Non-pigmented ciliary epithelial cell (primary cell): ENCODE data around the gene PABPC1L2A.
"Not testable (repeated sequence)": the region's sequence is repeated elsewhere in the genome, so short reads cannot be mapped to it uniquely, and the experiment has no call there.

Source experiments
- DNase-seq: peaks from one replicate; pipeline ENCODE4 v3.0.0-alpha.2; 2010; ENCODE audit warnings: low read depth

PABPC1L2A gene

DNA sequence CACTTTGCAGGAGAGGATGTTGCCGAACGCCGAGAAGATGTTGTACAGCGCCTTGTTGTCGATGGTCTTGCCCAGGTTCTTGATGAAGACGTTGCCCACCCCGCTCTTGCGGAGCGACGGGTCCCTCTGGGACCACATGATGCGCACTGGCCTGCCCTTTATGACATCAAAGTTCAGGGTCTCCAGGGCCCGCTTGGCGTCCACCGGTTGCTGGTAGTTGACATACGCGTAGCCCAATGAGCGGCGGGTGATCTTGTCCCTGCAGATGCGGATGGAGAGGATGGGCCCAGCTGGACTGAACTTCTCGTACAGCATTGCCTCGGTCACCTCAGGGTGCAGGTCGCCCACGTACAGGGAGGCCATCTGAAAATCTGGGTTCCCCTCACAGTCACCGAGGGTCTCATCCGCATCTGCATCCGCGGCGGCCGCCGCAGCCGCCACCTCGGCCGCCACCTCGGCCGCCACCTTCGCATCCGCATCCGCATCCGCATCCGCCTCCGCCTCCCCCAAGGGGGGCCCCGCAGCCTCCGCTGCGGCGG is at the start of gene PABPC1L2A:
Gene PABPC1L2A (minus strand): TSS at position 489 of the 539 bp plus-strand sequence. CDS start 126 bp downstream, at position 363.
- not testable (repeated sequence) for DNase-seq

DNA sequence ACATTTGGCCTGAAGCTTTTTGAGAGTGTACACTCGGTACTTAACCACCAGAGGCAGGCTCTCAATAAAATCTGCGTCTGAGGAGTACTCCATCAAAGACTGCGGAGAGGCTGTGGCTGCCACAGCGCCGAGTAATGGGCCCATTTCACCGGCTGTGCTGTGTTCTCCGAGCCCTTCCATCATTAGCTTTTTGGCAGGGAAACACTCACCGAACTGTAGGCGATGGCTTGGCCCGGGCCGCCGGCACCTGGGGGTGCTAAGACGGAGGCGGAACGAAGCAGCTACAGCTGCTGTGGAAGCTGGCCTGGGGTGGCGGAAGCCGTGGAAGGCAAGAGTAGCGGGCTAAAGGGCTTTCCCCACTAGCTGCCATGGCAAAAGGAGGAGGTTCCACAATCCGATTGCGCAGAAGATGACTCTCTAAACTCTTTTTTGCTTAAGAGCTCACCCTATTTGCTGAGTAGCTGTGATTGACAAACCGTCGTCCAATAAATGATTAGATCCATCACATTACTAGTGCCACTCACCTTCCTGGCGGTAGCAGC is 48.5 kb upstream of the PABPC1L2A start:
- no peak for DNase-seq

DNA sequence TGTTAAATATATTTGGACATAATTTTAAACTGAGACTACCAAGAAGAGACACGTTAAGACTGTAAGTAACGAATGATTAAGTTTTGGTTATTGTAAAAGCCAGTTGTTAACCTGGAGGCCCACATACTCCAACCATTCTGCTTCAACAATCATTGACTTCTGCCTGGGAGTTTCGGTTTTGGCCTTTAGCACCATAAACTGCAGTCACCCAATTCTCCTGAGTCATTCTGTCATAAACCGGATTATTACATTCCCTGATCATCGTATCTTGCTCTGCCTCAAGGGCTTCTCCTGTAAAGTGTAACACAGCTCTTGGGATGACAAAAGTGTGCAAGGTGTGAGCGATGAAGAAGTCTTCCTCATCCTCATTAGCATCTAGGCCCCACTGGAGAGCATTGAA is 46.9 kb upstream of the PABPC1L2A start:
- DNase-seq, result no peak

DNA sequence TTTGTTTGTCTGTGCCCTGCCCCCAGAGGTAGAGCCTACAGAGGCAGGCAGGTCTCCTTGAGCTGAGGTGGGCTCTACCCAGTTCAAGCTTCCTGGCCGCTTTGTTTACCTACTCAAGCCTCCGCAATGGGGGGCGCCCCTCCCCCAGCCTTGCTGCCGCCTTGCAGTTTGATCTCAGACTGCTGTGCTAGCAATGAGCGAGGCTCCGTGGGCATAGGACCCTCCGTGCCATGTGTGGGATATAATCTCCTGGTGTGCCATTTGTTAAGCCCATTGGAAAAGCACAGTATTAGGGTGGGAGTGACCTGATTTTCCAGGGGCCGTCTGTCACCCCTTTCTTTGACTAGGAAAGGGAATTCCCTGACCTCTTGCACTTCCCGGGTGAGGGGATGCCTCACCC is 20.2 kb upstream of the PABPC1L2A start:
- not testable (repeated sequence) for DNase-seq

DNA sequence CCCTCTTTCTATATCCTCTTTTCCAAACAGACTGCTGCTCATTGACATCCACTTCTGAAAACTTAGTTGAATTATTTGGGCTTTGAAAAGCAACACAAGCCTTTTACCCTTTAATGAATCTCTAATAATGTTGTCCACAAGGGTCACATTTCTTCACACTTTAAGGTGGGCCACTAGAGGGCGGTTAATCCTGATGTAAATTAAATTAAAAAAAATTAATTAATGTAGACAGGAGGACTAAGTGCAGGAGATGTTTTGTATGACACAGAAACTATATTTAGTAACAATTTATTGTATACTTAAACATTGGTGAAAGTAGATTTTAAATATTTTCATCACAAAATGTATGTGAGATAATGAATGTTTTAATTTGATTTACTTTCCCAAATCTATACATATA is 7.5 kb upstream of the PABPC1L2A start:
- not testable (repeated sequence) for DNase-seq

DNA sequence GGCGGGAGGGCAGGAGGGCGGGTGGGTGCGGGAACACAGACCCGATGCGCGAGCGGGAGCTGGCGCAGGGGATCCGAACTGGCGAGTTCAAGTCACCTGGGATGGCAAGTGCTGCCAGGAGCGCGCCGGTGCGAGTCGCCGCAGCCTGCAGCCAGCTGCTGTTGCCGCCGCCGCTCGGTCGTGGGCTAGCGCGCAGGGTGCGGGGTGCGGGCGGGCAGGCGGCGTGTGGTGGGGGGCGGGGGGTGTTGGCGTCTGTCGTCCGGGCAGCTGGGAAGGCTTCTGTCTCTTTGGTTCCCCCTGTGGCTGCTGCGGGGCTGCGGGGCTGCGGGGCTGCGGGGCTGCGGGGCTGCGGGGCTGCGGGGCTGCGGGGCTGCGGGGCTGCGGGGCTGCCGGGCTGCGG is 572 bp upstream of the PABPC1L2A start:
- DNase-seq, result not testable (repeated sequence)

DNA sequence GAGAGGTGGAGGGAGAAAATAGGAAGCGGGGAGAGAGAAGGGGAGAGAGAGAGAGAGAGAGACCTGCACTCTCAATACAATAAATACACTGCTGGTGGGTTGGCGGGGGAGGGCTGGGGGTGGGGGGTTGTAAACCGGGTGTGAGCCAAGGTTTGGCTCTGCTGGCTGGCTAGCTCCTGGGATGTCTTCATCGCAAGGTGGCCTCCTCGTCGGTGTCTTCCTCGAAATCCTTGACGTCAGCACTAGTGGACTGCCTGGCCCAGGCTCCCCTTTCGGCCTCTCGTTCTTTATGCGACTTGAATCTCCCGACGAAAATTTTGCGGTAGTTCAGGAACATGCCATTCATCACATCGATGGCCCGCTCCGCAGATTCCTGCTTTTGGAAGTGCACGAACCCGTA is 715 bp downstream of the PABPC1L2A start:
- DNase-seq, result not testable (repeated sequence)

DNA sequence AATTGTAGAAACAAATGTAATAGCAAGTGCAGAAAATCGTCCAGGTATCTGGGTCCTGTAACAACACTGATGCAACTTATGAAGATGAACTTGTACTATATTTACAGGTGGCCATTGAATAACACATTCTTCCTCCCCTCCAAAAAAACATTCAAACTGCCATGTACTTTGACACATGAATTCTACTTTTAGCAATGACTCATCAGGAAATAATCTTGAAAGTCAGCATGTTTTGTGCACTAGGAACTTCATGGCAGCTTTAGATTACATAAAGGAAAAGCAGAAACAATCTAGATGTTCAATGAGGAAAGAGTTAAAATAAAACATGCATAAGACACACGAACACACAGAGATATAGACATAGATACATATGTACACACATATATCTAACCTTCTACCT is 2.5 kb downstream of the PABPC1L2A start:
- DNase-seq, result no peak

DNA sequence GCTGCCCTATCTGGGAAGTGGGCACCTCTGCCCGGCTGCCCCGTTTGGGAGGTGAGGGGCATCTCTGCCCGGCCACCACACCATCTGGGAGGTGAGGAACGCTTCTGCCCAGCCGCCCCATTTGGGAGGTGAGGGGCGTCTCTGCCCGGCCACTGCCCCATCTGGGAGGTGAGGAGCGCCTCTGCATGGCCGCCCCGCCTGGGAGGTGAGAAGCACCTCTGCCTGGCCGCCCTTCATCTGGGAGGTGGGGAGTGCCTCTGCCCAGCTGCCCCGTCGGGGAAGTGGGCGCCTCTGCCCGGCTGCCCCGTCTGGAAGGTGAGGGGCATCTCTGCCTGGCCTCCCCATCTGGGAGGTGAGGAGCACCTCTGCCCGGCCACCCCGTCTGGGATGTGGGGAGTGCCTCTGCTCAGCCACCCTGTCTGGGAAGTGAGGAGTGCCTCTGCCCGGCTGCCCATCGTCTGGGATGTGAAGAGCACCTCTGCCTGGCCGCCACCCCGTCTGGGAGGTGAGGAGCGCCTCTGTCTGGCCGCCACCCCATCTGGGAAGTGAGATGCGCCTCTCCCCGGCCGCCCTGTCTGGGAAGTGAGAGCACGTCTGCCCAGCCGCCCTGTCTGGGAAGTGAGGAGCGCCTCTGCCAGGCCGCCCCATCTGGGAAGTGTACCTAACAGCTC is 9.8 kb downstream of the PABPC1L2A start:
- DNase-seq, result no peak

DNA sequence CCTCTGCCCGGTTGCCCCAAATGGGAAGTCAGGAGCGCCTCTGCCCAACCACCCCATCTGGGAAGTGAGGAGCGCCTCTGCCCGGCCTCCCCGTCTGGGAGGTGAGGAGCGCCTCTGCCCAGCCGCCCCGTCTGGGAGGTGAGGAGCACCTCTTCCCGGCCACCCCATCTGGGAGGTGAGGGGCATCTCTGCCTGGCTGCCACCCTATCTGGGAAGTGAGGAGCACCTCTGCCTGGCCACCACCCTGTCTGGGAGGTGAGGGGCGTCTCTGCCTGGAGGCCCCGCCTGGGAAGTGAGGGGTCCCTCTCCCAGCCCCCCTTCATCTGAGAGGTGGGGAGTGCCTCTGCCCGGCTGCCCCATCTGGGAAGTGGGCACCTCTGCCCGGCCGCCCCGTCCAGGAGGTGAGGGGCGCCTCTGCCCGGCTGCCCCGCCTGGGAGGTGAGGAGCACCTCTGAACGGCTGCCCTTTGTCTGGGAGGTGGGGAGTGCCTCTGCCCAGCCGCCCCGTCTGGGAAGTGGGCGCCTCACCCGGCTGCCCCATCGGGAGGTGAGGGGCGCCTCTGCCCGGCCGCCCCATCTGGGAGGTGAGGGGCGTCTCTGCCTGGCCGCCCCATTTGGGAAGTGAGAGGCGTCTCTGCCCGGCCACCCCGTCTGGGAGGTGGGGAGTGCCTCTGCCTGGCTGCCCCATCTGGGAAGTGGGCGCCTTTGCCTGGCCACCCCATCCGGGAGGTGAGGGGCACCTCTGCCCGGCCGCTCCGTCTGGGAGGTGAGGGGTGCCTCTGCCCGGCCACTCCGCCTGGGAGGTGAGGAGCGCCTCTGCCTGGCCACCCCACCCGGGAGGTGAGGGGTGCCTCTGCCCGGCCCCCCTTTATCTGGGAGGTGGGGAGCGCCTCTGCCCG is 10.6 kb downstream of the PABPC1L2A start:
- DNase-seq, result no peak

DNA sequence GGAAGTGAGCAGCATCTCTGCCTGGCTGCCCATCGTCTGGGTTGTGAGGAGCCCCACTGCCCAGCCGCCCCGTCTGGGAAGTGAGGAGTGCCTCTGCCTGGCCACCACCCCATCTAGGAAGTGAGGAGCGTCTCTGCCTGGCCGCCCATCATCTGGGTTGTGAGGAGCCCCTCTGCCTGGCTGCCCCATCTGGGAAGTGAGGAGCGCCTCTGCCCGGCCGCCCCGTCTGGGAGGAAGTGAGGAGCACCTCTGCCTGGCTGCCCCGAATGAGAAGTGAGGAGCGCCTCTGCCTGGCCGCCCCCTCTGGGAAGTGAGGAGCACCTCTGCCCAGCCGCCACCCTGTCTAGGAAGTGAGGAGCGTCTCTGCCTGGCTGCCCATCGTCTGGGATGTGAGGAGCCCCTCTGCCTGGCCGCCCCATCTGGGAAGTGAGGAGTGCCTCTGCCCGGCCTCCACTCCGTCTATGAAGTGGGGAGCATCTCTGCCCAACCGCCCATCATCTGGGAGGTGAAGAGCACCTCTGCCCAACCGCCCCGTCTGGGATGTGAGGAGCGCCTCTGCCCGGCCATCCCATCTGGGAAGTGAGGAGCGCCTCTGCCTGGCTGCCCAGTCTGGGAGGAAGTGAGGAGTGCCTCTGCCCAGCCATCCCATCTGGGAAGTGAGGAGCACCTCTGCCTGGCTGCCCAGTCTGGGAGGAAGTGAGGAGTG is 11.4 kb downstream of the PABPC1L2A start:
- not testable (repeated sequence) for DNase-seq

DNA sequence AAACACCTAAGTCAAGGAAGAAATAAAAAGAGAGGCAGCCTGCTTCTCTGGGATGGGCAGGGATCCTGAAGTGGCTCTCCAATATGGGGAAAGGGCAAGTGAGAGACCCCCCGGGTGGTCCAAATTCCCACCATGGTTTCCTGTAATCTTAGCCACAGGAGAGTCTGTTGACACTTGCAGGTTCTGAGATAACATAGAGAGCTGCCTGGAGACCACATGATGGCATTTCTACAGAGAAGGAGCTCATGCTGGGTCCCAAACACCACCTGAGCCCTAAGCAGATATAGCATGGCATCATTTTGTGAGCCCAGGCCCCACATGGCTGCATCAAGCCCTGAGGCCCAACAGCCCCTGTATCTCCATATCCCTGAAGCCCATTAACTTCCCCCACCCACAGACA is 50.4 kb downstream of the PABPC1L2A start:
- no peak for DNase-seq
